GM12864 (cell line): ENCODE data around the gene RNF212B.
A peak's percentile ranks its signal among the peaks of the same experiment; 100 is the strongest.

ENCODE experiments used
- DNase-seq: peaks from one replicate; pipeline ENCODE4 v3.0.0-alpha.2; 2011; ENCODE audit warnings: low read depth
- H3K4me3 ChIP-seq: 2 replicates; pipeline ENCODE4 v1.5.1; 2011; ENCODE audit warnings: mild to moderate bottlenecking, low read depth, low read length, control low read depth
- TF ChIP-seq, protein P1 (sequence below): IDR thresholded peaks from 2 replicates; pipeline ENCODE4 v1.5.1; 2011; ENCODE audit warnings: low read depth, mild to moderate bottlenecking, moderate library complexity, low read length, control low read depth, inconsistent platforms; ENCODE audit errors: missing control alignments

The RNF212B gene

DNA sequence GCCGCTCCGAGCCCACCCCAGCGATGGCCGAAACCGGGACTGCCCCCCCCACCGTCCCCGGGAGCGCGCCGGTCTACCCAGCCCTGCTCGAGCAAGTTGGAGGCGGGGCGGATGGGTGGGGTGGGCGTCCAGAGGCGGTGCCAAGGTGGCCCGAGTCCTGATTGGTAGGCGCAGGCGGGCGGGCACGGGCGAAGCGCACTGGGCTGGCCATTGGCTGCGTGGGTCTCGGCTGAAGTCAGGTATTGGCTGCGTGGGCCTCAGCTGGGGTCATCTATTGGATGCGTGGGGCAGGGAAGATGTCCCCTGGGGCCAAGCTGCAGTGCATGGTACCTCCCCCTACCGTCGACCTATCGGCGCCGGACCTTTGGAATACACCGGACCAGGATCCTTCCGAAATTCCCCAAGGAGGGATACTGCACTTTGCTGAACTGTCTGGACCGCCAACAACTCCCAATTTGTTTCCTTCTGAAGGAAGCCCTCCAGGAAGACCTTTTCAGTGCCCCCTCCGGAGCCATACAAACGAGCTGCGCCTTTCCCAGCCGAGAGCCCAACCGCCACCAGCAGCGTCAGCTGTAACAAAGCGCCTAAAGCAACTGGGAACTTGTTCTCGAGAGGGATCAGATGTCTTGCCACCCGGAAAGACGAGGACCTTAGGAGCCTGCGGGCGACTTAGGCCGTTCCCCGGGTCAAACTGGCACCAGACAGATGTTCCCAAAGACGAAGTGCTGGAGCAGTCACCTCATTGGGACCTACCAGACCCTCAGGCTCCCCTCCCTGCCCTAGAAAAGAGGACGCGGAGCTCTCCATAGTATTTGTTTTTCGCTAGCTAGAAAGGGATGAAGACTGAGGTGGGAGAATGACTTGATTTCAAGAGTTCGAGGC is 48.5 kb downstream of the RNF212B start, which contains the start of gene HOMEZ:
Gene HOMEZ (minus strand): TSS at position 113 of the 882 bp plus-strand sequence. CDS start 180 bp downstream, outside the sequence.
- TF ChIP-seq, protein P1, sequence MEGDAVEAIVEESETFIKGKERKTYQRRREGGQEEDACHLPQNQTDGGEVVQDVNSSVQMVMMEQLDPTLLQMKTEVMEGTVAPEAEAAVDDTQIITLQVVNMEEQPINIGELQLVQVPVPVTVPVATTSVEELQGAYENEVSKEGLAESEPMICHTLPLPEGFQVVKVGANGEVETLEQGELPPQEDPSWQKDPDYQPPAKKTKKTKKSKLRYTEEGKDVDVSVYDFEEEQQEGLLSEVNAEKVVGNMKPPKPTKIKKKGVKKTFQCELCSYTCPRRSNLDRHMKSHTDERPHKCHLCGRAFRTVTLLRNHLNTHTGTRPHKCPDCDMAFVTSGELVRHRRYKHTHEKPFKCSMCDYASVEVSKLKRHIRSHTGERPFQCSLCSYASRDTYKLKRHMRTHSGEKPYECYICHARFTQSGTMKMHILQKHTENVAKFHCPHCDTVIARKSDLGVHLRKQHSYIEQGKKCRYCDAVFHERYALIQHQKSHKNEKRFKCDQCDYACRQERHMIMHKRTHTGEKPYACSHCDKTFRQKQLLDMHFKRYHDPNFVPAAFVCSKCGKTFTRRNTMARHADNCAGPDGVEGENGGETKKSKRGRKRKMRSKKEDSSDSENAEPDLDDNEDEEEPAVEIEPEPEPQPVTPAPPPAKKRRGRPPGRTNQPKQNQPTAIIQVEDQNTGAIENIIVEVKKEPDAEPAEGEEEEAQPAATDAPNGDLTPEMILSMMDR, result no peak
- H3K4me3 ChIP-seq, result peak within 1 kb of the TSS; percentile 80
- peak; percentile 91 for DNase-seq

DNA sequence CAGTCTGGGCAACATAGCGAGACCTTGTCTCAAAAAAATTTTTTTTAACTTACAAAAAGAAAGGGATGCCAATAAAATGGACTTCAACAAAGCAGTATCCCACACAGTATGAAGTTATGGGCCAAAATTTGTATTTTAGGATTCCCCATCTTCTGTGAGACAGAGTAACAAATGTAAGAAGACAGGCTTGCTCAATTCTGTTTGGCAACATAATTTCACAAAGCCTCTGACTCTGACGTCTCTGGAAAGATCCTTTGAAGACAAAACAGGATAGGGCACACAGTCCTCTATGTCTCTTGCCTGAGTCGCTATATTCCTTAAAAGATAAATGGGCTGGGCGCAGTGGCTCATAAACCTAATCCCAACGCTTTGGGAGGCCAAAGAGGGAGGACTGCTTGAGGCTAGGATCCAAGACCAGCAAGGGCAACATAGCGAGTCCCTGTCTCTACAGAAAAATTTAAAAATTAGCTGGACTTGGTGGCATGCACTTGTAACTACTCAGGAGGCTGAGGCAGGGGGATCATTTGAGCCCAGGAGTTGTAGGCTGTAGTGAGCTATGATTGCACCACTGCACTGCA is 49.3 kb downstream of the RNF212B start:
- peak overlapping the region; percentile 80 for H3K4me3 ChIP-seq
- TF ChIP-seq, protein P1, result no peak

DNA sequence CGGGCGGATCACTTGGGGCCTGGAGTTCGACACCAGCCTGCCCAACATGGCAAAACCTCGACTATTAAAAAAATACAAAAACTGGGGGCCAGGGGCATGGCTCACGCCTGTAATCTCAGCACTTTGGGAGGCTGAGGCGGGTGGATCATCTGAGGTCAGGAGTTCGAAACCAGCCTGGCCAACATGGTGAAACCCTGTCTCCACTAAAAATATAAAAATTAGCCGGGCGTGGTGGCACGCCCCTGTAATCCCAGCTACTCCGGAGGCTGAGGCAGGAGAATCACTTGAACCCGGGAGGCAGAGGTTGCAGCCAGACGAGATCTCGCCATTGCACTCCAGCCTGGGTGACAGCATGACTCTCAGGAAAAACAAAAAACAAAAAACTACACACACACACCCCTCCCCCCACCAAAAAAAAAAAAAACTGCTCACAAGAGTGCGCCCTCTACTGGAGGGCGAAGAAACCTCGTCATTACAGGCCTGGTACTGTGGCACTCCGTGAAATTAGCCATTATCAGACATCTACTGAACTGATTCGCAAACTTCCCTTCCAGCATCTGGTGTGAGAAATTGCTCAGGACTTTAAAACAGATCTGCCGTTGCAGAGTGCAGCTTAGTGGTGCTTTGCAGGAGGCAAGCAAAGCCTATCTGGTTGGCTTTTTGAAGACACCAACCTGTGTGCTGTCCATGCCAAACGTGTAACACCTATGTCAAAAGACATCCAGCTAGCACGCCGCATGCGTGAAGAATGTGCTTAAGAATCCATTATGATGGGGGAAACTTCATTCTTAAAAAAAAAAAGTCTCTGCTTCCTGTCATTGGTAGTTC is 57.2 kb downstream of the RNF212B start:
- no peak for DNase-seq
- TF ChIP-seq, protein P1, result peak; percentile 90
- H3K4me3 ChIP-seq, result no peak overlapping the region

More for the DNA sequence above, 49.3 kb downstream of the RNF212B start:
- no peak for DNase-seq

DNA sequence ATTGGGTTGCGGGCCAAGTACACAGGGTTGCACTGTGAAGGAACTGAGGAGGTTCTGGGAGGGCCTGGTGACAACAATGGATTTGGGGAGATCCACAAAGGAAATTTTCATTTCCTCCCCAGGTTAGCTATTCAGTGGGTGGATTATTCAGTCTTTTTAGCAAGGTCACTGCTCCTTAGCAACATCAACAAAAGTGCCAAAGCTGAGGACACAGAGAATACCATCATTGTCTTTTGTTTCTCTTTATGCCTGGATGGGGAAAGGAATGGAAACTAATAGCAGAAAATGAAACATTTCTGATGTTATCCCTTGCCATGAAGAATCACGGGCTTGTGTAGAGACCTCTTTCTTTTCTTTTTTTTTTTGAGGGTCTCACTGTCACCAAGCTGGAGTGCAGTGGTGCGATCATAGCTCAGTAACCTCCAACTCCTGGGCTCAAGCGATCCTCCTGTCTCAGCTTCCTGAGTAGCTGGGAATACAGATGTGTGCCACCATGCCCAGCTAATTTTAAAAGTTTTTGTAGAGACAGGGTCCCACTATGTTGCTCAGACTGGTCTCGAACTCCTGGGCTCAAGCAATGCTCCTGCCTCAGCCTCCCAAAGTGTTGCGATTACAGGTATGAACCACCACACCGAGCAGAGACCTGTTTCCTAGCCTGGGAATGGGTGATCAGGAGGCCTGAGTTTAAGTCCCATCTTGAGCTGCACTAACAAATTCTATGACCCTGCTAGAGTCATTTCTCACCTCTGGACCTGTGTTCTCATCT is 58.5 kb downstream of the RNF212B start:
- H3K4me3 ChIP-seq, result no peak overlapping the region
- no peak for DNase-seq
- TF ChIP-seq, protein P1, result no peak

DNA sequence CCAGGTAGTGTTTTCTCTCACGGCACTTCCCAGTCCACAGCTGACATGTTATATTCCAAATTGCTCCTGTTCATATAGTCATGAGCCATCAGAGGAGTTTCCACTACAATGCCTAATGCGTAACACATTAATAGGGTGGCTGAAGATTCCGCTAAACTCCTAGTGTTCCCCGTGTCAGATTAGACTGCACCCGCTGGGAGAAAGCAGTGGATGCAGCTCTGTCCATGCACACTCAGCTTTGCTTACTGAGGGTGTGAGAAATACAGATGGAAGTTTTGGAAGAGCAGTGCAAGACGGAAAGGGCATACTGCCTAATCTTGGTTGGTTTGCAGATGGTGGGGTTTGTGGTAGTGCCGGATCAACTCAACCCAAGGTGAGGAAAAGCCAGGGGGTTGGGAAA is 59.4 kb downstream of the RNF212B start:
- TF ChIP-seq, protein P1, result no peak
- H3K4me3 ChIP-seq, result no peak overlapping the region
- no peak for DNase-seq

DNA sequence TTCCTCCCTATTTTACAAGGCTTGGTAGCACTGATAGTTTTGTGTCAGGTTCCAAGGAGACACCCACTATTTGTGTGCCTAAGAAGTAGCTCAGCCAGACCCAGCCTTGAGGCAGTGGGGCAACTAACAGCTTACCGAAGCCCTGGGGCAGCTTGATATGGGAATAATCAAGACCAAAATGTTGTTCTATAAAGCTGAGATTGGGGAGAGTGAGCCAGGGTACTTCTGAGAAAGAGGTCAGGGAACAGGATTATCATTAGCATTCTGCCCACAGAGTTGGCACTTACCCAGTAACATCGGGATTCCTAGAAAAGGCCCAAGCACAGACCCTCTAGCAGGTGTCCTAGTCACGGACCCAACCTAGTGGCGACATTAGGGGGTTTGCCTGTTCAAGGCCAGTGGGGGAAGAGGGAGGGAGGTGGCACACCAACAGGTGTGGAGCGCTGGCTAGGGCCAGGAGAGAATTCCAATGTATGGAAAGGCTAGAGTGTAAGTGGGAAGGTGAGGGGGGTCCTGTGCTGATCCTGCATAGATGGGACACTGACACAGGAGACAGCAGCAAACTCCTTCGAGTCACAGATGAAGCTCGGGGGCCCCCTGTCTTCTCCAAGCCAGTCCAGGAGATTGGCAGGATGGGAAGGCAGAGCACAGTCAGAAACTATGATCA is 60.0 kb downstream of the RNF212B start:
- TF ChIP-seq, protein P1, result no peak
- no peak overlapping the region for H3K4me3 ChIP-seq
- DNase-seq, result no peak
